ENCODE measurements around the gene CCDC157. TPM values are rescaled to one million over a fixed set of nuclear protein-coding genes. Genes with fewer than 3 reads are reported as not detected.

CCDC157 gene
- polyA plus RNA-seq, 3 donors: 0.50 to 3.7 (median 0.54) TPM

GRCh38 chr22:30416403-30416802, 59.6 kb downstream of the CCDC157 start:
- Histone ChIP-seq H3K4me3 (replicated peaks in 1 of 3; ENCODE audit: low read depth in 2 of 3, low read length in 3 of 3) (no peak overlapping the region), H3K9me3 (replicated peaks in 1 of 2; ENCODE audit: control insufficient read depth in 1 of 2, insufficient read depth in 1 of 2, low read length in 2 of 2) (no peaks in the 10 kb centered on the region), H3K4me1 (ENCODE audit: control insufficient read depth in 1 of 2, insufficient read depth in 2 of 2, low read length in 2 of 2) (no peaks in the 10 kb centered on the region), H3K9ac (ENCODE audit: insufficient read depth, low read length, poor library complexity, severe bottlenecking) (no peak overlapping the region), H4K20me1 (ENCODE audit: insufficient read depth, low read length) (no peaks in the 10 kb centered on the region), H3K36me3 (replicated peaks in 1 of 2; ENCODE audit: control insufficient read depth in 1 of 2, insufficient read depth in 2 of 2, low read length in 2 of 2) (peaks cover 4 to 31% of the 10 kb centered on the region in 2 donors), H3K27ac (ENCODE audit: low read depth in 1 of 2, low read length in 2 of 2) (no peak overlapping the region), H3K4me2 (replicated peaks; ENCODE audit: extremely low read depth, low read length, poor library complexity, severe bottlenecking) (no peak overlapping the region), H2AFZ (ENCODE audit: insufficient read depth, low read depth, low read length, poor library complexity, severe bottlenecking) (no peak overlapping the region), H3K79me2 (ENCODE audit: insufficient read depth, low read length) (no peaks in the 10 kb centered on the region), H3K27me3 (ENCODE audit: control insufficient read depth in 2 of 2, insufficient read depth in 2 of 2, low read length in 2 of 2) (no peaks in the 10 kb centered on the region)
- H3K27ac Mint-ChIP-seq: no peak overlapping the region
- H3K4me1 Mint-ChIP-seq: no peaks in the 10 kb centered on the region
- WGBS (ENCODE audit: insufficient coverage): 100% methylated on average over 1 of the region's 2 CpGs
- peaks cover 0 to 6% (median 3%) of the 10 kb centered on the region in 3 donors for H3K27me3 Mint-ChIP-seq (ENCODE audit: low read depth in 3 of 3)
- H3K36me3 Mint-ChIP-seq: peaks cover 26 to 38% of the 10 kb centered on the region in 2 donors
- DNase-seq: no peak
- intact Hi-C loops (cut with micrococcal nuclease): no loop called here
- H3K4me3 Mint-ChIP-seq: no peak overlapping the region
- H3K9me3 Mint-ChIP-seq: no peaks in the 10 kb centered on the region
- TF ChIP-seq, protein P1, sequence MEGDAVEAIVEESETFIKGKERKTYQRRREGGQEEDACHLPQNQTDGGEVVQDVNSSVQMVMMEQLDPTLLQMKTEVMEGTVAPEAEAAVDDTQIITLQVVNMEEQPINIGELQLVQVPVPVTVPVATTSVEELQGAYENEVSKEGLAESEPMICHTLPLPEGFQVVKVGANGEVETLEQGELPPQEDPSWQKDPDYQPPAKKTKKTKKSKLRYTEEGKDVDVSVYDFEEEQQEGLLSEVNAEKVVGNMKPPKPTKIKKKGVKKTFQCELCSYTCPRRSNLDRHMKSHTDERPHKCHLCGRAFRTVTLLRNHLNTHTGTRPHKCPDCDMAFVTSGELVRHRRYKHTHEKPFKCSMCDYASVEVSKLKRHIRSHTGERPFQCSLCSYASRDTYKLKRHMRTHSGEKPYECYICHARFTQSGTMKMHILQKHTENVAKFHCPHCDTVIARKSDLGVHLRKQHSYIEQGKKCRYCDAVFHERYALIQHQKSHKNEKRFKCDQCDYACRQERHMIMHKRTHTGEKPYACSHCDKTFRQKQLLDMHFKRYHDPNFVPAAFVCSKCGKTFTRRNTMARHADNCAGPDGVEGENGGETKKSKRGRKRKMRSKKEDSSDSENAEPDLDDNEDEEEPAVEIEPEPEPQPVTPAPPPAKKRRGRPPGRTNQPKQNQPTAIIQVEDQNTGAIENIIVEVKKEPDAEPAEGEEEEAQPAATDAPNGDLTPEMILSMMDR (IDR thresholded peaks at IDR 0.05): no peak

- Histone ChIP-seq H3K4me2 (replicated peaks; ENCODE audit: extremely low read depth, low read length, poor library complexity, severe bottlenecking) (no peak overlapping the region), H3K27me3 (ENCODE audit: control insufficient read depth in 2 of 2, insufficient read depth in 2 of 2, low read length in 2 of 2) (no peaks in the 10 kb centered on the region), H3K9me3 (replicated peaks in 1 of 2; ENCODE audit: control insufficient read depth in 1 of 2, insufficient read depth in 1 of 2, low read length in 2 of 2) (no peaks in the 10 kb centered on the region), H3K79me2 (ENCODE audit: insufficient read depth, low read length) (no peaks in the 10 kb centered on the region), H3K9ac (ENCODE audit: insufficient read depth, low read length, poor library complexity, severe bottlenecking) (no peak overlapping the region), H3K36me3 (replicated peaks in 1 of 2; ENCODE audit: control insufficient read depth in 1 of 2, insufficient read depth in 2 of 2, low read length in 2 of 2) (peaks cover 4 to 31% of the 10 kb centered on the region in 2 donors), H3K4me1 (ENCODE audit: control insufficient read depth in 1 of 2, insufficient read depth in 2 of 2, low read length in 2 of 2) (no peaks in the 10 kb centered on the region), H4K20me1 (ENCODE audit: insufficient read depth, low read length) (no peaks in the 10 kb centered on the region), H2AFZ (ENCODE audit: insufficient read depth, low read depth, low read length, poor library complexity, severe bottlenecking) (no peak overlapping the region), H3K4me3 (replicated peaks in 1 of 3; ENCODE audit: low read depth in 2 of 3, low read length in 3 of 3) (no peak overlapping the region), H3K27ac (ENCODE audit: low read depth in 1 of 2, low read length in 2 of 2) (no peak overlapping the region)
- no peaks in the 10 kb centered on the region for H3K9me3 Mint-ChIP-seq
- peaks cover 1% of the 10 kb centered on the region for H3K4me1 Mint-ChIP-seq
- no peak overlapping the region for H3K27ac Mint-ChIP-seq
- no peak overlapping the region for H3K4me3 Mint-ChIP-seq
- no CpG with 5 or more reads among the region's 1 CpG for WGBS (ENCODE audit: insufficient coverage)
- peaks cover 26 to 38% of the 10 kb centered on the region in 2 donors for H3K36me3 Mint-ChIP-seq
- TF ChIP-seq, protein P1 (IDR thresholded peaks at IDR 0.05): no peak
- intact Hi-C loops (cut with micrococcal nuclease): no loop called here
- DNase-seq: no peak
- H3K27me3 Mint-ChIP-seq (ENCODE audit: low read depth in 3 of 3): peaks cover 0 to 6% (median 3%) of the 10 kb centered on the region in 3 donors
Measured at GRCh38 chr22:30416837-30417236, 60.0 kb downstream of the CCDC157 start.
